Psoas muscle (tissue), 8 donors: ENCODE results near the gene ADCY2. TPM values are rescaled to one million over a fixed set of nuclear protein-coding genes. Genes with fewer than 3 reads are reported as not detected.

Source experiments
- ATAC-seq, 4 donors: fragments of 200-7000 bp; cut with Tn5 transposase; one replicate each; pipeline ENCODE4 v1.9.1; 2020; ENCODE audit warnings: moderate library complexity in 3 of 4, mild to moderate bottlenecking in 2 of 4
- DNase-seq, 2 donors: peaks; one replicate each; pipeline ENCODE4 v3.0.0-alpha.2; 2020
- H3K27ac ChIP-seq: fragments of 200-600 bp; one replicate; pipeline ENCODE4 v1.8.0; 2022
- H3K27me3 ChIP-seq, 3 donors: fragments of 200-600 bp in 1 of 3; one replicate each; pipeline versions ENCODE4 v1.6.1 to v1.8.0; 2013 to 2022; ENCODE audit warnings: low read length in 2 of 3, mild to moderate bottlenecking in 2 of 3, moderate library complexity in 1 of 3; ENCODE audit not compliant: insufficient read depth in 3 of 3
- H3K36me3 ChIP-seq, 2 donors: fragments of 200-600 bp in 1 of 2; one replicate each; pipeline versions ENCODE4 v1.6.1 to v1.8.0; 2013 to 2022; ENCODE audit warnings: low read depth in 1 of 2, mild to moderate bottlenecking in 1 of 2, moderate library complexity in 1 of 2; ENCODE audit not compliant: insufficient read depth in 1 of 2
- H3K4me1 ChIP-seq: fragments of 200-600 bp; one replicate; pipeline ENCODE4 v1.8.0; 2022
- H3K4me3 ChIP-seq: fragments of 200-600 bp; one replicate; pipeline ENCODE4 v1.8.0; 2022; ENCODE audit warnings: mild to moderate bottlenecking
- H3K9me3 ChIP-seq: fragments of 200-600 bp; one replicate; pipeline ENCODE4 v1.8.0; 2022
- CTCF ChIP-seq: fragments of 200-600 bp; IDR thresholded peaks from one replicate; pipeline ENCODE4 v1.8.0; 2022; ENCODE audit warnings: antibody characterized with exemption
- WGBS, 3 donors: extraction: QIAGEN DNeasy Blood & Tissue Kit; methylation state at CpG; one replicate each; pipeline versions ENCODE4 v1.1.6 to v1.1.7; 2013; 5-methylcytosine and 5-hydroxymethylcytosine counted together
- intact Hi-C, 2 donors: fragments of 100-400 bp; cut with DNase I; formaldehyde crosslinking; loops; one replicate each; pipeline versions ENCODE4 v1.11.0 to v1.14.2; 2022
- polyA plus RNA-seq, 3 donors: library from polyadenylated mRNA; stranded (reverse); fragments of 200-250 nt; gene quantifications; one replicate each; pipeline ENCODE4 v1.2.3, GENCODE V29; 2013
- total RNA-seq, 4 donors: library from RNA; stranded (reverse); fragmentation: NEBNext Ultra II Directional in 2 of 4; extraction: Animal tissue kit (Norgen Biotek cat#: 25700) in 2 of 4; gene quantifications; one replicate each; pipeline versions ENCODE4 v1.2.1 to v1.2.4, GENCODE V29; 2021 to 2023
- donor health status: healthy with polysubstance abuse.
- donor health status: DM: no; HTN: no; CAD: no; lungs with moderate emphysema.
- donor health status: Bipolar disorder and iron deficiency.
- donor health status: healthy.
- donor health status: DM: yes; HTN: yes; CAD: no.
- donor health status: DM: no; HTN: no; CAD: no.
- donor health status: DM: no; HTN: no; CAD: no.
- donor health status: DM: yes; HTN: yes; CAD: no.

ADCY2 gene
- total and polyA plus RNA-seq, 7 donors: 24.3 to 91.4 (median 55.1) TPM

GRCh38 chr5:7385681-7386080, 10.3 kb upstream of the ADCY2 start:
- no peak for DNase-seq
- WGBS, 3 donors: 87 to 89% (median 89%) methylated on average over 6 of the region's 6 CpGs
- TF ChIP-seq CTCF: no peak
- peaks cover 0 to 2% (median 0%) of the 10 kb centered on the region in 3 donors for H3K27me3 ChIP-seq
- H3K4me3 ChIP-seq: no peak overlapping the region
- no peaks in the 10 kb centered on the region for H3K4me1 ChIP-seq
- H3K9me3 ChIP-seq: no peaks in the 10 kb centered on the region
- intact Hi-C loops: loop anchor here in 1 of 2 donors (5.0 kb wide), 1 partner anchor 1383 kb away; no protein-coding TSS in a partner anchor
- no peak overlapping the region for H3K27ac ChIP-seq
- no peaks in the 10 kb centered on the region for H3K36me3 ChIP-seq
- ATAC-seq: no peak

DNA sequence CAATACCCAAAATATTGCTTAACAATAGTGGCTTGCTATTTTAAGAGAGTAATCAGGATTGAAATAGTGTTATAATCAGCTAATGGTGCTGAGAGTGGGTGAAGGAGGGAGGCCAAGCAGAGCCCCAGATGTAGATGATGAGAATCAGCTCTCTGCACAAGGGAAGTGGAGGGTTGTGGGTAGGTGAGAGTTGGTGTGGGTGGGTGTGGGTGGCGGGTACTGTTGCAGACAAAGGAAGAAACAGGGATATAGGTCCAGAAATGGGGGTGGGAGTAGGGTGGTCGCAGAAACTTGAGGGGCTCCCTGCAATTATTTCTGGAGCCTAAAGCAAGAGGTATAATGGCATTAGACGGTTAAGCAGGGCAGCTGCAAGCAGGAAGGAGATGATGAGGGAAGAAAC, 7.4 kb upstream of the ADCY2 start:
- H3K4me1 ChIP-seq: no peaks in the 10 kb centered on the region
- TF ChIP-seq CTCF: no peak
- H3K27ac ChIP-seq: no peak overlapping the region
- ATAC-seq: no peak
- intact Hi-C loops: loop anchor here in 1 of 2 donors (5.0 kb wide), 1 partner anchor 1386 kb away; no protein-coding TSS in a partner anchor
- 69 to 83% (median 81%) methylated on average over 3 of the region's 3 CpGs for WGBS, 3 donors
- no peak for DNase-seq
- H3K27me3 ChIP-seq: peaks cover 0 to 2% (median 0%) of the 10 kb centered on the region in 3 donors
- no peak overlapping the region for H3K4me3 ChIP-seq
- H3K9me3 ChIP-seq: no peaks in the 10 kb centered on the region
- no peaks in the 10 kb centered on the region for H3K36me3 ChIP-seq

DNA sequence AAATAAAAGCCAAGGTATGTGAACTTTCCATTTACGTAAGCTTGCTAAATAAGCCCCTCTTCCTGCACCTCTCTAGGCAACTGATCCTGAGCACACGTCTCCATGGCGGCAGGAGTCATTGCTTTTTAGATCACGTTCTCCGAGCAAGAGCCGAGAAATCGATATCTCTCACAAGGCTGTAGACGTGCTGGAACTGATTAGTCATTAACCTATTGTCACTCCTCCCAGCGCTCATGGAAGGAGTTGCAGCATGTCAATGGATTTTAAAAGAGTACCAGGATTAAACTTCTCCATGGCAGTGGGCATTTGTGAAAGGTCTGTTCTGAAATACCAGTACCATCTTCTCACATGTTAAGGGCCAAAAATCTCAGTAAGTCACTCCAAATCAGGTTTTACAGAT, 4.7 kb upstream of the ADCY2 start:
- WGBS, 3 donors: 28 to 39% (median 29%) methylated on average over 9 of the region's 9 CpGs
- Histone ChIP-seq H3K27me3 (no peaks in the 10 kb centered on the region), H3K27ac (peak overlapping the region; percentile 84), H3K4me3 (no peak overlapping the region), H3K9me3 (no peaks in the 10 kb centered on the region), H3K36me3 (no peaks in the 10 kb centered on the region), H3K4me1 (no peaks in the 10 kb centered on the region)
- DNase-seq (no peak), ATAC-seq (peak; percentile 28 to 59 (median 56))
- intact Hi-C loops: loop anchor here in 1 of 2 donors (5.0 to 10.0 kb wide), 4 partner anchors 356 to 624 kb away; no protein-coding TSS in a partner anchor
- peak; percentile 25 for TF ChIP-seq CTCF

DNA sequence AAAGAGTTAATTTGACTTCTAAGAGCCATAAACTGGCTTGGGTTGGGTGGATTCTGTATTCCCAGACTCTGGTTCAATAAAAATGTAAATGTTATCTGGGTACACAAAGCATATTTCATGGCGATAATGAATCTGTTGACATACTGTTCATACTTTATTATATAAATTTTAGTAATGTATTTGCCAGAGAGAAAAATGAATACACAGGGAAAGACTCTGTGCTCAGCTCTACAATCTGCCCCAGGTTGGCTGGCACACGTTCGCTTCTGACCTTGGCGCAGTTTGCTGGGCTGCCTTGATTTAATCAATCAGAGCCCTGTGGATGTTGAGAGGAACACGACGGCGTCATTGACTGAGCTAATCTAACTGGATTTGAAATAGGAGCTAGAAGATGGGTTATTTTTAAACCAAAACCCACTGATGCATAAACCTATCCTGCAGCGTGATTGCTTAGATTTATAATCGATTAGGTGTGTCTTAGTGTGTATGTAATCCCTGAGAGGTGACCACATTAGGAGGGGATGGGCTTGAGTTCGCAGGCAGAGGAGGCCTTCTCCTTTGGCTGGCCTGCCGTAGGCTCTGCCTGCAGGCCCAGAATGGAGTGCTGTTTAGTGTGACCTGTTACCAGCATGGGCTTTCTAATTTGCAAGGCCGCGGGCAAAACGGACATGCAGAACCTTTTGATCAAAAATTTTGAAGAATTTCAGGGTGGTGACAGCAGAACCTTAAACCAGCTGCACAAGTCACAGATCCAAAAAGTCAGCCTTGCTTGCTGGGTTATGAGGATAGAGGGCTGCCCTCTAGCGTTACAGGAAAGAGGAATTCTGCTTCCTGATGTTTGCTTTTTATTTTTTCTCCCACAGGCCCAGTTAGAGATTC, 3.9 kb upstream of the ADCY2 start:
- no peak overlapping the region for H3K4me3 ChIP-seq
- no peaks in the 10 kb centered on the region for H3K9me3 ChIP-seq
- H3K36me3 ChIP-seq: no peaks in the 10 kb centered on the region
- no peaks in the 10 kb centered on the region for H3K4me1 ChIP-seq
- WGBS, 3 donors: 42 to 59% (median 47%) methylated on average over 15 of the region's 15 CpGs
- ATAC-seq (peak in 3 of 4 donors; percentile 29 to 48 (median 29)), DNase-seq (no peak)
- no peaks in the 10 kb centered on the region for H3K27me3 ChIP-seq
- peak overlapping the region; percentile 84 for H3K27ac ChIP-seq
- TF ChIP-seq CTCF: peak; percentile 67
- intact Hi-C loops: loop anchor here in 1 of 2 donors (2.0 to 10.0 kb wide), 5 partner anchors 131 to 625 kb away; no protein-coding TSS in a partner anchor
